ENCODE measurements around the gene IL1R2. TPM values are rescaled to one million over a fixed set of nuclear protein-coding genes. Genes with fewer than 3 reads are reported as not detected.

IL1R2 gene
- total and polyA plus RNA-seq, 2 donors (not counting 1 experiment from before 2014, with no cell fraction given), result 0.17 to 0.20 TPM

DNA sequence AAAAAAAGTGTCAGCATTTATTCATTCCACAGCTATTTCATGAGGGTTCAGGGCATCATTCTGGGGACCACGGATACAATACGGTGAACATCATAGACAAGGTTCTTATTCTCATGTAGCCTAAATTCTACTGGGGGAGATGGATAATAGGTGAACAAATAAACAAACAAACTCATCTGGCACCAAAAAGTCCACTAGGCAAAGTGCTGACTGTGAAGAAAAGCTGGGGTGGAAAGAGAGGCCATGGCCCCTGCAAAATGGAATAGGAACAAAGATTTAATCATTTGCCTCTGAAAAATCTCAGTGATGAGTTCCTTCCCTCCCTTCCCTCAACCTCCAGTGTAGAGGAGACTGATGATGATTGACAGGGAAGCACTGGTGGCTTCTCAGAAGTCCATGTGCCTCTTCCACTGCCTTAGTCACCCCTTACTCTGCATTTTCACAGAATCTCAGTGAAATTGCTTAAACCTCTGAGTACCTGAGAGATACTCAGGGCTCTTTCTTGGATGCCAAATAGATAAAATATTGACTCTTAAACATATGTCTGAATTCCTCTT, 81.5 kb downstream of the IL1R2 start:
- H3K4me3 ChIP-seq (replicated peaks in 1 of 4; ENCODE audit: control extremely low read depth in 1 of 4, insufficient read depth in 1 of 4, low read depth in 3 of 4, low read length in 4 of 4), result no peak overlapping the region
- H3K27ac ChIP-seq (ENCODE audit: insufficient read depth, low read length), result peak overlapping the region; percentile 21
- H3K4me2 ChIP-seq (ENCODE audit: extremely low read depth, insufficient read depth, low read length), result no peak overlapping the region
- DNase-seq (ENCODE audit: low read depth in 2 of 2), result no peak
- TF ChIP-seq, protein P1, sequence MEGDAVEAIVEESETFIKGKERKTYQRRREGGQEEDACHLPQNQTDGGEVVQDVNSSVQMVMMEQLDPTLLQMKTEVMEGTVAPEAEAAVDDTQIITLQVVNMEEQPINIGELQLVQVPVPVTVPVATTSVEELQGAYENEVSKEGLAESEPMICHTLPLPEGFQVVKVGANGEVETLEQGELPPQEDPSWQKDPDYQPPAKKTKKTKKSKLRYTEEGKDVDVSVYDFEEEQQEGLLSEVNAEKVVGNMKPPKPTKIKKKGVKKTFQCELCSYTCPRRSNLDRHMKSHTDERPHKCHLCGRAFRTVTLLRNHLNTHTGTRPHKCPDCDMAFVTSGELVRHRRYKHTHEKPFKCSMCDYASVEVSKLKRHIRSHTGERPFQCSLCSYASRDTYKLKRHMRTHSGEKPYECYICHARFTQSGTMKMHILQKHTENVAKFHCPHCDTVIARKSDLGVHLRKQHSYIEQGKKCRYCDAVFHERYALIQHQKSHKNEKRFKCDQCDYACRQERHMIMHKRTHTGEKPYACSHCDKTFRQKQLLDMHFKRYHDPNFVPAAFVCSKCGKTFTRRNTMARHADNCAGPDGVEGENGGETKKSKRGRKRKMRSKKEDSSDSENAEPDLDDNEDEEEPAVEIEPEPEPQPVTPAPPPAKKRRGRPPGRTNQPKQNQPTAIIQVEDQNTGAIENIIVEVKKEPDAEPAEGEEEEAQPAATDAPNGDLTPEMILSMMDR (conservative IDR thresholded peaks at IDR 0.05 in 1 of 2, IDR thresholded peaks at IDR 0.05 in 1 of 2; ENCODE audit: low read depth in 1 of 2, low read length in 2 of 2), result no peak
- TF ChIP-seq EZH2 (IDR thresholded peaks at IDR 0.05; ENCODE audit: low read length, missing control alignments), result no peak
- H4K20me1 ChIP-seq (ENCODE audit: control insufficient read depth, extremely low read depth, insufficient read depth, low read length), result no peaks in the 10 kb centered on the region
- H3K9ac ChIP-seq (ENCODE audit: insufficient read depth, low read length), result no peak overlapping the region
- H3K9me3 ChIP-seq (ENCODE audit: control insufficient read depth, insufficient read depth, low read depth, low read length), result no peaks in the 10 kb centered on the region
- H3K27me3 ChIP-seq (ENCODE audit: control insufficient read depth, insufficient read depth, low read length), result no peaks in the 10 kb centered on the region
- H3K36me3 ChIP-seq (ENCODE audit: control insufficient read depth, insufficient read depth, low read length), result no peaks in the 10 kb centered on the region
- no peaks in the 10 kb centered on the region for H3K79me2 ChIP-seq (ENCODE audit: control insufficient read depth, insufficient read depth, low read length)
- peaks cover 9% of the 10 kb centered on the region for H3K4me1 ChIP-seq (ENCODE audit: control insufficient read depth, extremely low read depth, insufficient read depth, low read length)
- H2AFZ ChIP-seq (ENCODE audit: low read length), result no peak overlapping the region

DNA sequence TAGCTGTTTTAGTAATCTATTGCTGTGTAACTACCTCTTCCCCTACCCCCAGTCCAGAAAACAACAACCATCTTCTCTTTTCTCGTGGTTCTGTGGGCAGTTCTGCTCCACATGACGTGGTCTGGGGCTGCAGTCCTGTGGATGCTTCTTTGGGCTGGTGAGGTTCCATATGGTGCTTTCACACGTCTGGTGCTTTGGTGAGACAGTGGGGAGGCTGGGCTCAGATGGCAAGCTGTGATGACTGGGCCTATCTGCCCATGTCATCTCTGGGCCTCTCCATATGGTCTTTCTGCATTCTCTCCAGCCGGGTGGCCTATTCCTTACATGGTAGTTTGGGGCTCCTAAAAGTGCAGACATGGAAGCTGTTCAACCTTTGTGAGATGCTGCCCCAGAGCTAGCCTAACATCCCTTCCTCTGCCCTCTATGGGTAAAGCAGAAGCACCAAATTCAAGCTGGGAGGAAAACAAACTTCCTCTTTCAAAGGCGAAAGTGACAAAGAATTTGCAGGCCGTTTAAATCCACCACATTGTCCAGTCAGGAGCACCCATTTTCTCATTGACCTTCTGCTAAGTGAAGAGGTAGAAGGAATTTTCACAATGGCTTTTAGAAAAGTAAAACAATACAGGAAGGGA, 82.5 kb downstream of the IL1R2 start:
- Histone ChIP-seq H3K27ac (ENCODE audit: insufficient read depth, low read length) (no peak overlapping the region), H3K9me3 (ENCODE audit: control insufficient read depth, insufficient read depth, low read depth, low read length) (no peaks in the 10 kb centered on the region), H3K9ac (ENCODE audit: insufficient read depth, low read length) (no peak overlapping the region), H2AFZ (ENCODE audit: low read length) (no peak overlapping the region), H3K4me3 (replicated peaks in 1 of 4; ENCODE audit: control extremely low read depth in 1 of 4, insufficient read depth in 1 of 4, low read depth in 3 of 4, low read length in 4 of 4) (no peak overlapping the region), H3K4me2 (ENCODE audit: extremely low read depth, insufficient read depth, low read length) (no peak overlapping the region), H3K79me2 (ENCODE audit: control insufficient read depth, insufficient read depth, low read length) (no peaks in the 10 kb centered on the region), H4K20me1 (ENCODE audit: control insufficient read depth, extremely low read depth, insufficient read depth, low read length) (no peaks in the 10 kb centered on the region), H3K36me3 (ENCODE audit: control insufficient read depth, insufficient read depth, low read length) (no peaks in the 10 kb centered on the region), H3K27me3 (ENCODE audit: control insufficient read depth, insufficient read depth, low read length) (no peaks in the 10 kb centered on the region), H3K4me1 (ENCODE audit: control insufficient read depth, extremely low read depth, insufficient read depth, low read length) (peaks cover 9% of the 10 kb centered on the region)
- TF ChIP-seq, protein P1 (conservative IDR thresholded peaks at IDR 0.05 in 1 of 2, IDR thresholded peaks at IDR 0.05 in 1 of 2; ENCODE audit: low read depth in 1 of 2, low read length in 2 of 2), result no peak
- TF ChIP-seq EZH2 (IDR thresholded peaks at IDR 0.05; ENCODE audit: low read length, missing control alignments), result no peak
- DNase-seq (ENCODE audit: low read depth in 2 of 2), result no peak

DNA sequence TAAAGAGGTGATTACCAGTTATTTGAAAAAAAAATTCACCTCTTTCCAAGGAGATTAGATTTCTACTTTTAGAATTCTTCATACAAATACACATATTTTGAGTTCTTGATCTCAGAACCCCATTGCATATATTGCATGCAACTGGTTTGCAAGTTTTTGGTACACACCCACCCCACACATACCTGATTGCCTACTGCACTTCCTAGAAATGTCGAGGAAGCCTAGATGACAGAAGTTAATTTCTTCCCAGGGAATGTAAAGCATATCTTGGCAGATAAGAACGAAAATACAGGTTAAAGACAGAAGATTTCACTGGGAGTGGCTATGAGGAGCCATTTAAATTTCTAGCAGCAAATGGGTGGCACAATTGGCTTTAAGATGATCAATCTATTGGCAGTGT, 83.7 kb downstream of the IL1R2 start:
- Histone ChIP-seq H3K79me2 (ENCODE audit: control insufficient read depth, insufficient read depth, low read length) (no peaks in the 10 kb centered on the region), H2AFZ (ENCODE audit: low read length) (no peak overlapping the region), H3K4me1 (ENCODE audit: control insufficient read depth, extremely low read depth, insufficient read depth, low read length) (peaks cover 7% of the 10 kb centered on the region), H3K9ac (ENCODE audit: insufficient read depth, low read length) (no peak overlapping the region), H3K4me3 (replicated peaks in 1 of 4; ENCODE audit: control extremely low read depth in 1 of 4, insufficient read depth in 1 of 4, low read depth in 3 of 4, low read length in 4 of 4) (no peak overlapping the region), H3K27me3 (ENCODE audit: control insufficient read depth, insufficient read depth, low read length) (no peaks in the 10 kb centered on the region), H3K27ac (ENCODE audit: insufficient read depth, low read length) (no peak overlapping the region), H3K36me3 (ENCODE audit: control insufficient read depth, insufficient read depth, low read length) (no peaks in the 10 kb centered on the region), H4K20me1 (ENCODE audit: control insufficient read depth, extremely low read depth, insufficient read depth, low read length) (no peaks in the 10 kb centered on the region), H3K4me2 (ENCODE audit: extremely low read depth, insufficient read depth, low read length) (no peak overlapping the region), H3K9me3 (ENCODE audit: control insufficient read depth, insufficient read depth, low read depth, low read length) (no peaks in the 10 kb centered on the region)
- DNase-seq (ENCODE audit: low read depth in 2 of 2), result no peak
- TF ChIP-seq, protein P1 (conservative IDR thresholded peaks at IDR 0.05 in 1 of 2, IDR thresholded peaks at IDR 0.05 in 1 of 2; ENCODE audit: low read depth in 1 of 2, low read length in 2 of 2), result no peak
- no peak for TF ChIP-seq EZH2 (IDR thresholded peaks at IDR 0.05; ENCODE audit: low read length, missing control alignments)
